ENCODE measurements around the gene RBBP6.

The RBBP6 gene

GRCh38 chr16:24523569-24523968 lies 15.8 kb upstream of the RBBP6 start:
- DNase-seq (ENCODE audit: low spot score), result no peak

- no peak for DNase-seq (ENCODE audit: low spot score)
Observed at GRCh38 chr16:24524855-24525677, 14.3 kb upstream of the RBBP6 start.

DNA sequence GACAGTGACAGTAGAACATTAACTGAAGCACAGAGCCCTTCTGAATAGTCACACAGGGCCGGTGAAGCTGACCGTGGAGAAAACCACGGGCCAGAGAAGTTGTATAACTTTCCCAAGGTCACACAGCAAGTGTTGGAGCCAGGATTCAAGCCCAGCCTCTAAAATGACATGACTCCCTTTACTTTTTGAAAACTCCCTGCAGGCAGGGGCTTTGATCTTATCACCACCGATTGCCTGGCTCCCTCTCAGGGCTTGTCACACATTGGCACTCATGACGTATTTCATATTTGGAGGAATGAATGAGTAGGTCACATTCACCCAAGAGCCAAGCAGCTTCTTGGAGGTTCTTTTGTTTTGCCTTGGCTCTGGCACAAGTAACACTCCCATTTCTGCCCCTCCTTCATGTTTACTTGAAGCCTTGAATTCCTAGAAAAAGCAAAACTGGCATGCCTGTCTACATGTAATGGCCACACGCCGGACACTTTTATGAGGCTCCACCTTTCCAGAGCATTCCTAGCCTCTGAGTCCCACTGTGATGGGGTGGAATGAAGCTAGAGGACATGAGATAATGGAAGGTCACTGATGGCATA lies 13.3 kb upstream of the RBBP6 start:
- no peak for DNase-seq (ENCODE audit: low spot score)

- no peak for DNase-seq (ENCODE audit: low spot score)
Observed at GRCh38 chr16:24526701-24527495, 12.5 kb upstream of the RBBP6 start.

DNA sequence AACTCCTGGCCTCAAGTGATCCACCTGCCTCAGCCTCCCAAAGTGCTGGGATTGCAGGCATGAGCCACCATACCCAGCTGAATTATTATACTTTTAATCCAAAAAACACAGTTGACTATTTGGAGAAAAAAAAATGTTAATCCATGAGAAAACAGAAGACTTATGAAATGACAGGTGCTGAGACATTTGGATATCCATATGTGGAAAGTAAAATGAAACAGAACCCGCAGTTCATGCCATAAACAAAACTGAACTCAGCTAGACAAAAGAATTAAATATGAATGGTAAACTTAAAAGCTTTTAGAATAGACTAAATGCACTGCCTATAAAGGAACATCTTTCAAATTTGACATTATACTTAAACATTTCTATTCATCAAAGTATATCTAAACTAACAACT lies 8.2 kb upstream of the RBBP6 start:
- DNase-seq (ENCODE audit: low spot score), result no peak

GRCh38 chr16:24534620-24535019 lies 4.7 kb upstream of the RBBP6 start:
- DNase-seq (ENCODE audit: low spot score), result no peak

GRCh38 chr16:24535827-24536226 lies 3.5 kb upstream of the RBBP6 start:
- DNase-seq (ENCODE audit: low spot score), result no peak

DNA sequence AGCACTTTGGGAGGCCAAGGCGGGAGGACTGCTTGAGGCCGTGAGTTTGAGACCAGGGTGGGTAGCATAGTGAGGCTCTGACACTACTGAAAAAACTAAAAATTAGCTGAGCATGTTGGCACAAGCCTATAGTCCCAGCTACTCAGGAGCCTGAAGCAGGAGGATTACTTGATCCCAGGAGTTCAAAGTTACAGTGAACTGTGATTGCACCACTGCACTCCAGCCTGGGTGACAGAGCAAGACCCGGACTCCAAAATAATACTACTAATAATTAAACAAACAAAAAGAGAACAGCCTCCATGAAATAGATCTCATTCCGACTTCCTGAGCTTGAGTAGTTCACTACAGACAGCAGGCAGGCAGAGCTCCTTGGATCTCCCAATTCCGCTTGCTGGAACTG lies 2.7 kb upstream of the RBBP6 start:
- no peak for DNase-seq (ENCODE audit: low spot score)

DNA sequence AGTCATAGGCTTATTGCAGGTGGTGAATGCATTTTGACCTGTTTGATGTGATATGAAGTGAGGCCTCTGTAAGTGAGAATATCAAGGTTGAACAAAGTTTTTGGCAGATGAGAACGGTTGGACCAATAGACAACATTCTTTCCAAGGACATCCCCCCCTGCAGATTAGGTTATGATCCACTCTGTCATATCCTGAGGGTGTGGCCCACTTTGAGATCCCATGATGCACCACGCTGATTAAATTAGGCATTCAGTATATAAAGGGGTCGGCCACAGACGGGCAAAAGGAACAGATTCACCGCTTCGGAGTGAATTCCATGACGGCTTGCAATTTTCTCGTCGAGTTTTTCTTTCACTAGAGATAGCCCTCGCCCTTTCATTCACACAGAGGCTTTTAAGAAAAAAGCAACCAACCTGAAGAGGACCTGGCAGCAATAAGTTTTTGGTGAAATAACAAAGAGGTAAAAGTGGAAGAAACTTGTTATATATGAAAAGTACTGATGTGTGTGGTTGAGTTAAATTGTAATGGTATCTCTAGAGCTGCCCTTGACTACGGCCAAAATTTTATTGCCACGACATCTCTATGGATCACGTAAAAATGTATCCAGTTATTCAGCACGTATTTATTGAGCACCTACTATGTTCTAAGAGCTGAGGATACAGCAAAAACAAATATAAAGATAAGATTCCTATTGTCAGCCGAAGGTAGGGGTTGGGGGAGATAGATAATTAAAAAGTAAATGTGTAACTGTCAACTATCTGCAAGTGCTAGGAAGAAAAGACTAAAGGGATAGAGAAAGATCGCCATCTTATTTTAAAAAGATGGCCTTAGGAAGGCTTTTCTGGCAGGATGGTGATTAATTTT lies 1.7 kb upstream of the RBBP6 start:
- no peak for DNase-seq (ENCODE audit: low spot score)

DNA sequence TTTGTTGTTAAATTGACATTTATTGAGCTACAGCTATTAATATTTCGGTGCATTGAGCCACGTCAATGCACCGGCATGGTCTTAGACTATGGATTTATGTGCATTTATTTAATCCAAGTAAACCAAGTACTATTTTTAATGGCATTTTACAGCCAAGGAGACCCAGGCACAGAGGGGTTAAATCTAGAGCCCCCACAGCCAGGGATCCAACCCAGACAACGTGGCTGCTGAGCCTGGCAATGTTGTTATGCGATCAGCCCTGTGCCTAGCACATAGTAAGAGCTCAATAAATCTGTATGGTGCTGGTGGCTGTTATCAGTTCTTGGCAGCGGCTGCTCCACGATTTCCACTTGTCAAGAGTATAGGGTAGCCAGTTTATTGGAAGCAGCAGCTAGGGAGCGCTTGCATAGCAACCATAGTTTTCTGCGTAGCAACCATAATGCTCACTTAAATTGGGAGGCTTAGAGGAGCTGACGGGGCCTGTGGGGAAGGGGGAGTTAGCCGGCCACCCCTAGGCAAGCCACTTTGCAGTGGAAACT lies 541 bp upstream of the RBBP6 start:
- DNase-seq (ENCODE audit: low spot score), result peak; percentile 25

GRCh38 chr16:24539850-24540601 lies 660 bp downstream of the RBBP6 start:
- DNase-seq (ENCODE audit: low spot score), result no peak

GRCh38 chr16:24540602-24541210 lies 1.3 kb downstream of the RBBP6 start:
- DNase-seq (ENCODE audit: low spot score), result no peak

DNA sequence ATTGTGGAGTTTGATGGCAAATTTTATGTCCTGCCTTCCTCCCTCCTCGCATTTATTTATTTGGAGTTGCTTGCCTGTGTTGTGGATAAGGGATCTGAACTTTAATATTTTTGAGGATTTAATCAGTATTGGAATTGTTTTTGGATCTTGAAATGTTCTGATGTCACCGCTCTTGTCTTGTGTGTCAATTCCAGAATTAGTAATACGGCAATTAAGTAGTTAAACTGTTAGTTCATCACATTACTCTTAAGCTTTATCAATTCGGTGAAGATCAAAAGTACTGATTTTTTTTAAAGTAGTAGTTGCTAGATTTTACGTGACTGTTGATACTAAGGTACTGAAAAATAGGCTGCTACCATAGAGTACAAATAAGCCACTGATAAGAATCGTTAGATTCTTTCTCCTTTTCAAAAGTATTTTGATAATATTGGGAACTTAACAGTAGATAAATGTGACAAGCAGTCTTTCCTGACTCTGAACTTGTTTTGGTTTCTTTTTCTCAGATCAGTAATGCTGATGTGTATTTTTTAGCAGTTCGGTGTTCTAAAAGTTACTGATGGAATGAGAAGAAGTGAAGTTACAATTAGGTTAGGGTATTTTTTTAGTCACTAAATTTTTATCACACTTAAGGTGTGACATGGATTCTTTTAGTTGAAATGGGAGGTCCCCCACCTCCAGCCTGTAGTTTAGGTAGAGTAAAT lies 2.0 kb downstream of the RBBP6 start:
- DNase-seq (ENCODE audit: low spot score), result no peak

GRCh38 chr16:24543949-24544348 lies 4.6 kb downstream of the RBBP6 start:
- no peak for DNase-seq (ENCODE audit: low spot score)

DNA sequence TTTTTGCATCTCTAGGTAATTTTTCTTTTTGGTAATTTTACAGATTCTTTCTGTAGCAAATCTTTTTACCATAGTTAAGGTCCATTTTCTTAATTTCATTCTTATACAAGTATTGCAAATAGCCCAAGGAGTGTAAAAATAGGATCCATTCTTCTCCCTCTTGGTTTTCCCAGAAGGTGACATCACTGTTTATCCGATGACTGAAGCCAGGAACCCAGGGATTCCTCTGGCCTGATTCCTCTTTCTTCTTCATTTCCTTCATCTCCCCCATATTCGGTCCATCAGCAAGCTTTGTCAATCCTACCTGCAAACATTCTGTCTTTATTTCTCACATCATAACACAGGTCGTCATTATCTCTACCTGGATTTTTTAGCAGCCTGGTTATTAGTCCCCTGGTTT lies 5.3 kb downstream of the RBBP6 start:
- no peak for DNase-seq (ENCODE audit: low spot score)

- no peak for DNase-seq (ENCODE audit: low spot score)
Observed at GRCh38 chr16:24550295-24550694, 10.9 kb downstream of the RBBP6 start.

GRCh38 chr16:24552705-24553246 lies 13.4 kb downstream of the RBBP6 start:
- DNase-seq (ENCODE audit: low spot score), result no peak

DNA sequence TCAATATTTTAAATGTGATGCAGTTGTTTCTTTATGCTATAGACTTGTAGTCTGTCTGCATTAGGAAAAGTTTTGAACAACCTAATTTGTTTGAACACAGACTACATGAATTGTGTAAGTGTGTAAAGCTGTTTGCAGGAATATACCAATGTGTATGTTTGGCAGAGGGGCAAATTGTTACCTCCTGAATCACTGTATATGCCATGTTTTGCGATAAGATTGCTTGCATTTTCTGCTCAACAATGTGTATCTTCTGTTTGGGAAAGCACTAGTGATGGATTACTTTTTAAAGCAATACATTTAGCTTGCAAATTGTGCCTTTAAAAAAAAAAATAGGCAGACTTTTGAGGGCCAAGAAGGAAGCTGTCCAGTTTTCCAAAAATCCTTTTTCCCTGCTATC lies 14.6 kb downstream of the RBBP6 start:
- no peak for DNase-seq (ENCODE audit: low spot score)

DNA sequence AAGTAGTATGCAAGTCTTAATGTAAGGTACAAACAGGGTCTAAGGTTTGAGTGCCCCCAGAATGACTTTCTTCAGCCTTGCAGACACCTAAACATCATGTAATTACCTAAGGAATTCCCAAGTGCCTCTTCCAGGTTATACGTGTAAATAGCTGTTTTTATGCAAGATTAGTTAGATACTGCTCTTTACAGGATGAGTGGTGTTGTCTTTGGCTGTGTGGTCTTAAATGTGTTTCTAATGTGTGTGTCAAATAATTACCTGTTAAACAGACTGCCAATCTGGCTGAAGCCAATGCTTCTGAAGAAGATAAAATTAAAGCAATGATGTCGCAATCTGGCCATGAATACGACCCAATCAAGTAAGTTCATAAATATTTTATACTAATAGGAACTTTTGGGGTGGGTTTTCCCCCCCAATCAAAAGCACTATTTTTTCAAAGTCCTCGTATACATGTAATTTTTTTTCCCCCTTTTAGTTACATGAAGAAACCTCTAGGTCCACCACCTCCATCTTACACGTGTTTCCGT lies 16.0 kb downstream of the RBBP6 start:
- DNase-seq (ENCODE audit: low spot score), result no peak
